OCI-LY7 (cell line): Measurements from ENCODE around the gene RUSC1. TPM values are rescaled to one million over a fixed set of nuclear protein-coding genes. Genes with fewer than 3 reads are reported as not detected.

Experiments
- BruUV-seq: library from RNA; stranded (reverse); fragments of 400-500 nt; replicated peaks from 2 replicates; lab custom pipeline; 2021; lab: Mats Ljungman, UMichigan
- CTCF ChIA-PET: fragments of 300-600 bp; sonication (Branson Sonifier 250); formaldehyde crosslinking; loops from one replicate; lab custom pipeline; 2022; ENCODE audit warnings: antibody characterized with exemption; ENCODE audit not compliant: unreplicated experiment; lab: Charles Lee
- POLR2A ChIA-PET: fragments of 300-600 bp; sonication (Branson Sonifier 250); formaldehyde crosslinking; loops from one replicate; lab custom pipeline; 2022; ENCODE audit warnings: antibody characterized with exemption; lab: Charles Lee
- DNase-seq: peaks from one replicate; pipeline ENCODE4 v3.0.0-alpha.2; 2015; ENCODE audit warnings: low spot score
- H2AFZ ChIP-seq: fragments of 200-600 bp; sonication (generic), shearing (Covaris generic); 2 replicates; pipeline ENCODE4 v1.6.1; 2014; ENCODE audit warnings: mild to moderate bottlenecking, antibody characterized with exemption, low read length, moderate library complexity
- H3K27ac ChIP-seq: fragments of 200-600 bp; sonication (generic); 2 replicates; pipeline ENCODE4 v1.5.1; 2014; ENCODE audit warnings: mixed run types, low read depth, mild to moderate bottlenecking, moderate library complexity, low read length, inconsistent platforms; ENCODE audit not compliant: poor library complexity, severe bottlenecking
- H3K36me3 ChIP-seq: fragments of 200-600 bp; sonication (generic); 2 replicates; pipeline ENCODE4 v1.6.1; 2014; ENCODE audit warnings: mild to moderate bottlenecking, antibody characterized with exemption, low read length, moderate library complexity, mixed read lengths; ENCODE audit not compliant: insufficient read depth
- H3K4me1 ChIP-seq: fragments of 200-600 bp; sonication (generic); 2 replicates; pipeline ENCODE4 v1.5.1; 2014; ENCODE audit warnings: mild to moderate bottlenecking, low read length; ENCODE audit not compliant: insufficient read depth, poor library complexity, severe bottlenecking
- H3K4me2 ChIP-seq: fragments of 200-600 bp; sonication (generic); 2 replicates; pipeline ENCODE4 v1.6.1; 2014; ENCODE audit warnings: mild to moderate bottlenecking, low read length
- H3K4me3 ChIP-seq: fragments of 200-600 bp; sonication (generic); 2 replicates; pipeline ENCODE4 v1.5.1; 2014; ENCODE audit warnings: mild to moderate bottlenecking, low read depth, low read length; ENCODE audit not compliant: poor library complexity, severe bottlenecking
- H3K79me2 ChIP-seq: fragments of 200-600 bp; sonication (generic); 2 replicates; pipeline ENCODE4 v1.6.1; 2016; ENCODE audit warnings: low read depth, mild to moderate bottlenecking, low read length, moderate library complexity, mixed read lengths; ENCODE audit not compliant: insufficient read depth
- H3K9me2 ChIP-seq: fragments of 200-600 bp; sonication (generic); 2 replicates; pipeline ENCODE4 v1.6.1; 2016; ENCODE audit warnings: mild to moderate bottlenecking, low read length, mixed read lengths; ENCODE audit not compliant: insufficient read depth
- H3K9me3 ChIP-seq: fragments of 200-600 bp; sonication (generic); 2 replicates; pipeline ENCODE4 v1.6.1; 2014; ENCODE audit warnings: mild to moderate bottlenecking, mixed run types, low read length, mixed read lengths
- H4K20me1 ChIP-seq: fragments of 200-600 bp; sonication (generic); 2 replicates; pipeline ENCODE4 v1.6.1; 2014; ENCODE audit warnings: mild to moderate bottlenecking, antibody characterized with exemption, low read length, moderate library complexity, mixed read lengths; ENCODE audit not compliant: insufficient read depth
- EZH2phosphoT487 ChIP-seq: fragments of 200-600 bp; sonication (generic); IDR thresholded peaks from 2 replicates; pipeline ENCODE4 v1.6.1; 2018; ENCODE audit warnings: low read depth, borderline replicate concordance, mild to moderate bottlenecking, mixed run types, antibody characterized with exemption, low read length, moderate library complexity, mixed read lengths
- intact Hi-C: fragments of 100-400 bp; cut with micrococcal nuclease; formaldehyde crosslinking; loops from one replicate; pipeline ENCODE4 v1.10.0; 2022; ENCODE audit not compliant: unreplicated experiment
- total RNA-seq, 2 experiments: library from RNA; depleted of rRNA in 1 of 2; stranded (reverse); fragments of >200 nt in 1 of 2; shearing (Covaris generic) in 1 of 2; gene quantifications; 2 replicates each; pipeline ENCODE4 v1.2.3, GENCODE V29; 2014 to 2022
- TF ChIP-seq, protein P1 (sequence below): fragments of 200-600 bp; sonication (generic); conservative IDR thresholded peaks from 2 replicates; pipeline ENCODE4 v1.5.1; 2014; ENCODE audit warnings: mild to moderate bottlenecking, antibody characterized with exemption, low read length, moderate library complexity, mixed read lengths

RUSC1 gene
- total RNA-seq, 2 experiments from 2014 or later: 15.1 to 25.6 TPM

DNA sequence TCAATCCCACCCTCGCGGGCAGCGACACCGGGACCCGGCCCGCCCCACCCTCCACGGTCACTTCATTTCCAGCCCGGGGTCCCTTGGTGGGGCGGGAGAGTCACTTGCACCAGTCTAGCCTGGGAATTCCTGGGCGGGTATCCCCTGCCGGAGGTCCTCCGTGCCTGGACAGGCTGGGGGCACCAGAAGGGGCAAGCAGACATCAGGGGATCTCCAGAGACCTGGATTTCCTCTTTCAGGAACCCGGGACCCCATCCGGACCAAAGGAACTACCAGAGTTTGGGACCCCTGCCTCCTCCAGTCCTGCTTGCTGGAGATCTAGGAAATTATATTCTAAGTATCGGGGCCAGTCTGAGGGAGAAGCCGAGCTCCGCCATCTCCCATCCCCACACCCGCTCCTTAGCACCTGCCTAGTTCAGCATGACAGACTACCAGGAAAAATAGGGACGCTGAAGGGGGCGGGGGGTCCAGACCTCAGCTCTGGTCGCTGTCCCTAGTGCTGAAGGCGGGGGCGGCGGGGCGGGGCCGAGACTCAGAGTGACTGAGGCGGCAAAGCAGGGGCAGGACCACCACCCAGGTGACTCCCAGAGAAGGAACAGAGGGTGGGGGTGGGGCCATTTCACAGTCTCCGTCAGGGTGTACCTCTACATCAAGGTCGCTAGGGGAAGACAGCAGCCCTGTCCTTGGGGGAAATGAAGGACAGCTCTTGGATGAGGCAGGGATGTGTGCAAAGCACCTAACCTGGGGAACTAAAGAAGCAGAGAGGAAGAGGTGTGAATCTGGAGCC is 42.6 kb upstream of the RUSC1 start:
- TF ChIP-seq, protein P1, sequence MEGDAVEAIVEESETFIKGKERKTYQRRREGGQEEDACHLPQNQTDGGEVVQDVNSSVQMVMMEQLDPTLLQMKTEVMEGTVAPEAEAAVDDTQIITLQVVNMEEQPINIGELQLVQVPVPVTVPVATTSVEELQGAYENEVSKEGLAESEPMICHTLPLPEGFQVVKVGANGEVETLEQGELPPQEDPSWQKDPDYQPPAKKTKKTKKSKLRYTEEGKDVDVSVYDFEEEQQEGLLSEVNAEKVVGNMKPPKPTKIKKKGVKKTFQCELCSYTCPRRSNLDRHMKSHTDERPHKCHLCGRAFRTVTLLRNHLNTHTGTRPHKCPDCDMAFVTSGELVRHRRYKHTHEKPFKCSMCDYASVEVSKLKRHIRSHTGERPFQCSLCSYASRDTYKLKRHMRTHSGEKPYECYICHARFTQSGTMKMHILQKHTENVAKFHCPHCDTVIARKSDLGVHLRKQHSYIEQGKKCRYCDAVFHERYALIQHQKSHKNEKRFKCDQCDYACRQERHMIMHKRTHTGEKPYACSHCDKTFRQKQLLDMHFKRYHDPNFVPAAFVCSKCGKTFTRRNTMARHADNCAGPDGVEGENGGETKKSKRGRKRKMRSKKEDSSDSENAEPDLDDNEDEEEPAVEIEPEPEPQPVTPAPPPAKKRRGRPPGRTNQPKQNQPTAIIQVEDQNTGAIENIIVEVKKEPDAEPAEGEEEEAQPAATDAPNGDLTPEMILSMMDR: peak; percentile 67
- no peak for TF ChIP-seq EZH2phosphoT487
- Histone ChIP-seq H3K9me3 (no peaks in the 10 kb centered on the region), H3K36me3 (peaks cover 4% of the 10 kb centered on the region; the same call in 1 of the 2 replicates), H3K4me3 (peak overlapping the region; percentile 82), H3K79me2 (peaks cover under 1% of the 10 kb centered on the region; the same call in 1 of the 2 replicates), H3K27ac (peak overlapping the region; percentile 21), H2AFZ (peak overlapping the region; percentile 59), H3K4me1 (peaks cover 37% of the 10 kb centered on the region), H4K20me1 (no peaks in the 10 kb centered on the region), H3K9me2 (no peaks in the 10 kb centered on the region), H3K4me2 (peak overlapping the region; percentile 100)
- ChIA-PET POLR2A (no interaction called here), CTCF (no interaction called here)
- DNase-seq: peak; percentile 75
- intact Hi-C loops: loop anchor here (1.0 to 10.0 kb wide), 3 partner anchors 29 to 227 kb away; no protein-coding TSS in a partner anchor
- no TSS peak for BruUV-seq

DNA sequence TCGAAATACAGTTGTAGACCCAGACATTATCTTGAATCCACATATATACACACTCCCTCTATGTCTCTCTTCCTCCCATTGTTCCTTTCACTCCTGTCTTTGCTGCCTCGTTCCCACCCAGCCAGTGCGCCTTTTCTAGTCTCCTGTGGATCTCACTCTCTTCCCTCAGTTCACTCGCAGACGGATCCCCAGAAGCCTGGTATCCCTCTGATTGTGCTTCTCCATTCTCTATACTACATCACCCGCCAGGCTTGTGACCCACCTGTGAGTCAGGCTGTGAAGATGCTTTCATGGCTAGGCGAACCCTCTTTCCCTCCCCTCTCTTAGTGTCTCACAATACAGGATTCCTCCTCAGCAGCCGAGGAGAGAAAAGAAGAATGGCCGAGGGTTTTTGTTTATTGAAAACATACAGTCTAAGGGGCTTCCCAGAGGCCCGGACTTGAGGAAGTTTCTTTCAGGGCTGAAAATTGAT is 42.0 kb upstream of the RUSC1 start:
- no peak for DNase-seq
- Histone ChIP-seq H3K4me3 (peak overlapping the region; percentile 82), H3K27ac (no peak overlapping the region), H3K4me1 (peaks cover 35% of the 10 kb centered on the region), H2AFZ (no peak overlapping the region), H3K9me2 (no peaks in the 10 kb centered on the region), H4K20me1 (no peaks in the 10 kb centered on the region), H3K36me3 (peaks cover 4% of the 10 kb centered on the region; the same call in 1 of the 2 replicates), H3K9me3 (no peaks in the 10 kb centered on the region), H3K4me2 (peak overlapping the region; percentile 100), H3K79me2 (no peaks in the 10 kb centered on the region; the same call in 1 of the 2 replicates)
- TF ChIP-seq EZH2phosphoT487: no peak
- TF ChIP-seq, protein P1: peak; percentile 7; the same call in 1 of the 2 replicates
- intact Hi-C loops: loop anchor here (10.0 kb wide), 1 partner anchor 226 kb away; no protein-coding TSS in a partner anchor
- POLR2A ChIA-PET: no interaction called here
- CTCF ChIA-PET: no interaction called here
- TSS peak; percentile 57 for BruUV-seq

DNA sequence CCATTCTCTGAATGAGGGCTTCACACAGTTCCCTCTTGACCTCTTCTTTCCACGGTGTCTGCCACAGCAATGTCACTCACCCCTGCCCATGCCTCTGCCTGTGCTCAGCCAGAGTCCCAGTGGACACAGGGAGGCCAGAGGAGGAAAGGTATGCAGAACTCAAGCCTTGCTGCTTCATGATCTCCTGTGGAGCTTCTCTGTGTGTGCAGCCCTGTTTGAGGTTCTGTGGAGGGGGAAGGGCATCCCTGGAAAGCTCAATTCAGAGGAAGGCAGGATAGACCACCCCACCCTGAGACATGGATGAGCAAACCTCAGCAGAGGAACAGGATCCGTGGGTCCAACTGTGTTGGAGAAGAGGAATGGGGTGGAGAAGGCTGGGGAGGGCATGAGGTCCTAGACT is 41.4 kb upstream of the RUSC1 start:
- TF ChIP-seq EZH2phosphoT487: no peak
- TF ChIP-seq, protein P1: no peak
- no TSS peak for BruUV-seq
- intact Hi-C loops: loop anchor here (10.0 kb wide), 1 partner anchor 226 kb away; no protein-coding TSS in a partner anchor

More for the DNA sequence above, 41.4 kb upstream of the RUSC1 start:
- no peaks in the 10 kb centered on the region; the same call in 1 of the 2 replicates for H3K79me2 ChIP-seq
- no peak overlapping the region for H3K4me3 ChIP-seq
- no peak overlapping the region for H3K27ac ChIP-seq
- H4K20me1 ChIP-seq: no peaks in the 10 kb centered on the region
- H3K36me3 ChIP-seq: peaks cover 4% of the 10 kb centered on the region; the same call in 1 of the 2 replicates
- H3K4me2 ChIP-seq: peak overlapping the region; percentile 100
- no peaks in the 10 kb centered on the region for H3K9me3 ChIP-seq
- H2AFZ ChIP-seq: no peak overlapping the region
- no peaks in the 10 kb centered on the region for H3K9me2 ChIP-seq
- DNase-seq: no peak
- ChIA-PET POLR2A (no interaction called here), CTCF (no interaction called here)
- peaks cover 30% of the 10 kb centered on the region for H3K4me1 ChIP-seq
